ENCODE measurements around the gene PRSS12.
"Not testable (repeated sequence)": the region's sequence is repeated elsewhere in the genome, so short reads cannot be mapped to it uniquely, and the experiment has no call there.

The PRSS12 gene

GRCh38 chr4:118318931-118319330 is 33.9 kb downstream of the PRSS12 start:
- no peaks in the 10 kb centered on the region for H3K4me1 ChIP-seq (ENCODE audit: insufficient read depth, low read length)
- no peak overlapping the region for H3K27ac ChIP-seq (ENCODE audit: low read depth, low read length)
- H3K9ac ChIP-seq (ENCODE audit: low read length) = no peak overlapping the region
- H3K36me3 ChIP-seq (ENCODE audit: insufficient read depth, low read length) = no peaks in the 10 kb centered on the region
- no peaks in the 10 kb centered on the region for H3K27me3 ChIP-seq (ENCODE audit: control insufficient read depth in 1 of 2, insufficient read depth in 2 of 2, low read length in 2 of 2)
- no peaks in the 10 kb centered on the region for H3K9me3 ChIP-seq (ENCODE audit: low read length)
- no peak overlapping the region for H3K4me3 ChIP-seq (ENCODE audit: low read depth in 1 of 2, low read length in 2 of 2)

- Histone ChIP-seq H3K27me3 (ENCODE audit: control insufficient read depth in 1 of 2, insufficient read depth in 2 of 2, low read length in 2 of 2) (no peaks in the 10 kb centered on the region), H3K4me3 (ENCODE audit: low read depth in 1 of 2, low read length in 2 of 2) (no peak overlapping the region), H3K9me3 (ENCODE audit: low read length) (no peaks in the 10 kb centered on the region), H3K36me3 (ENCODE audit: insufficient read depth, low read length) (no peaks in the 10 kb centered on the region), H3K9ac (ENCODE audit: low read length) (no peak overlapping the region), H3K4me1 (ENCODE audit: insufficient read depth, low read length) (no peaks in the 10 kb centered on the region), H3K27ac (ENCODE audit: low read depth, low read length) (no peak overlapping the region)
Observed at GRCh38 chr4:118317691-118318090, 35.1 kb downstream of the PRSS12 start.

GRCh38 chr4:118314221-118314620 is 38.6 kb downstream of the PRSS12 start:
- no peaks in the 10 kb centered on the region for H3K36me3 ChIP-seq (ENCODE audit: insufficient read depth, low read length)
- H3K9ac ChIP-seq (ENCODE audit: low read length) = no peak overlapping the region
- no peaks in the 10 kb centered on the region for H3K27me3 ChIP-seq (ENCODE audit: control insufficient read depth in 1 of 2, insufficient read depth in 2 of 2, low read length in 2 of 2)
- no peaks in the 10 kb centered on the region for H3K4me1 ChIP-seq (ENCODE audit: insufficient read depth, low read length)
- no peak overlapping the region for H3K27ac ChIP-seq (ENCODE audit: low read depth, low read length)
- no peak overlapping the region for H3K4me3 ChIP-seq (ENCODE audit: low read depth in 1 of 2, low read length in 2 of 2)
- no peaks in the 10 kb centered on the region for H3K9me3 ChIP-seq (ENCODE audit: low read length)

- H3K27ac ChIP-seq (ENCODE audit: low read depth, low read length) = no peak overlapping the region
Observed at GRCh38 chr4:118313098-118313497, 39.7 kb downstream of the PRSS12 start.

GRCh38 chr4:118308306-118309030 is 44.3 kb downstream of the PRSS12 start:
- H3K27me3 ChIP-seq (ENCODE audit: control insufficient read depth in 1 of 2, insufficient read depth in 2 of 2, low read length in 2 of 2) = no peaks in the 10 kb centered on the region
- no peak overlapping the region for H3K27ac ChIP-seq (ENCODE audit: low read depth, low read length)
- no peaks in the 10 kb centered on the region for H3K36me3 ChIP-seq (ENCODE audit: insufficient read depth, low read length)
- H3K9me3 ChIP-seq (ENCODE audit: low read length) = no peaks in the 10 kb centered on the region
- H3K9ac ChIP-seq (ENCODE audit: low read length) = no peak overlapping the region
- no peak overlapping the region for H3K4me3 ChIP-seq (ENCODE audit: low read depth in 1 of 2, low read length in 2 of 2)
- no peaks in the 10 kb centered on the region for H3K4me1 ChIP-seq (ENCODE audit: insufficient read depth, low read length)

More at GRCh38 chr4:118313098-118313497, 39.7 kb downstream of the PRSS12 start:
- H3K4me1 ChIP-seq (ENCODE audit: insufficient read depth, low read length) = no peaks in the 10 kb centered on the region
- H3K9ac ChIP-seq (ENCODE audit: low read length) = no peak overlapping the region
- no peaks in the 10 kb centered on the region for H3K36me3 ChIP-seq (ENCODE audit: insufficient read depth, low read length)
- no peak overlapping the region for H3K4me3 ChIP-seq (ENCODE audit: low read depth in 1 of 2, low read length in 2 of 2)
- no peaks in the 10 kb centered on the region for H3K9me3 ChIP-seq (ENCODE audit: low read length)
- no peaks in the 10 kb centered on the region for H3K27me3 ChIP-seq (ENCODE audit: control insufficient read depth in 1 of 2, insufficient read depth in 2 of 2, low read length in 2 of 2)

GRCh38 chr4:118307643-118308042 is 45.2 kb downstream of the PRSS12 start:
- Histone ChIP-seq H3K27ac (ENCODE audit: low read depth, low read length) (no peak overlapping the region), H3K9ac (ENCODE audit: low read length) (no peak overlapping the region), H3K9me3 (ENCODE audit: low read length) (no peaks in the 10 kb centered on the region), H3K27me3 (ENCODE audit: control insufficient read depth in 1 of 2, insufficient read depth in 2 of 2, low read length in 2 of 2) (no peaks in the 10 kb centered on the region), H3K4me3 (ENCODE audit: low read depth in 1 of 2, low read length in 2 of 2) (no peak overlapping the region), H3K36me3 (ENCODE audit: insufficient read depth, low read length) (no peaks in the 10 kb centered on the region), H3K4me1 (ENCODE audit: insufficient read depth, low read length) (no peaks in the 10 kb centered on the region)

GRCh38 chr4:118299619-118300018 is 53.2 kb downstream of the PRSS12 start:
- H3K36me3 ChIP-seq (ENCODE audit: insufficient read depth, low read length); H3K4me3 ChIP-seq (ENCODE audit: low read depth in 1 of 2, low read length in 2 of 2); H3K9me3 ChIP-seq (ENCODE audit: low read length); H3K27ac ChIP-seq (ENCODE audit: low read depth, low read length); H3K27me3 ChIP-seq (ENCODE audit: control insufficient read depth in 1 of 2, insufficient read depth in 2 of 2, low read length in 2 of 2); H3K9ac ChIP-seq (ENCODE audit: low read length); H3K4me1 ChIP-seq (ENCODE audit: insufficient read depth, low read length): not testable (repeated sequence)

- no peaks in the 10 kb centered on the region for H3K9me3 ChIP-seq (ENCODE audit: low read length)
- H3K4me3 ChIP-seq (ENCODE audit: low read depth in 1 of 2, low read length in 2 of 2) = no peak overlapping the region
- H3K9ac ChIP-seq (ENCODE audit: low read length) = no peak overlapping the region
- H3K4me1 ChIP-seq (ENCODE audit: insufficient read depth, low read length) = no peaks in the 10 kb centered on the region
- no peaks in the 10 kb centered on the region for H3K36me3 ChIP-seq (ENCODE audit: insufficient read depth, low read length)
- no peaks in the 10 kb centered on the region for H3K27me3 ChIP-seq (ENCODE audit: control insufficient read depth in 1 of 2, insufficient read depth in 2 of 2, low read length in 2 of 2)
- H3K27ac ChIP-seq (ENCODE audit: low read depth, low read length) = no peak overlapping the region
Observed at GRCh38 chr4:118296729-118297128, 56.1 kb downstream of the PRSS12 start.

GRCh38 chr4:118290951-118291350 is 61.9 kb downstream of the PRSS12 start:
- Histone ChIP-seq H3K36me3 (ENCODE audit: insufficient read depth, low read length) (no peaks in the 10 kb centered on the region), H3K9me3 (ENCODE audit: low read length) (no peaks in the 10 kb centered on the region), H3K27me3 (ENCODE audit: control insufficient read depth in 1 of 2, insufficient read depth in 2 of 2, low read length in 2 of 2) (no peaks in the 10 kb centered on the region), H3K4me1 (ENCODE audit: insufficient read depth, low read length) (no peaks in the 10 kb centered on the region), H3K27ac (ENCODE audit: low read depth, low read length) (no peak overlapping the region), H3K4me3 (ENCODE audit: low read depth in 1 of 2, low read length in 2 of 2) (no peak overlapping the region), H3K9ac (ENCODE audit: low read length) (no peak overlapping the region)

GRCh38 chr4:118289794-118290193 is 63.0 kb downstream of the PRSS12 start:
- H3K4me1 ChIP-seq (ENCODE audit: insufficient read depth, low read length) = no peaks in the 10 kb centered on the region
- H3K9ac ChIP-seq (ENCODE audit: low read length) = no peak overlapping the region
- H3K27ac ChIP-seq (ENCODE audit: low read depth, low read length) = no peak overlapping the region

GRCh38 chr4:118287711-118288451 is 64.9 kb downstream of the PRSS12 start:
- Histone ChIP-seq H3K36me3 (ENCODE audit: insufficient read depth, low read length) (no peaks in the 10 kb centered on the region), H3K9ac (ENCODE audit: low read length) (no peak overlapping the region), H3K4me3 (ENCODE audit: low read depth in 1 of 2, low read length in 2 of 2) (no peak overlapping the region), H3K27me3 (ENCODE audit: control insufficient read depth in 1 of 2, insufficient read depth in 2 of 2, low read length in 2 of 2) (no peaks in the 10 kb centered on the region), H3K9me3 (ENCODE audit: low read length) (no peaks in the 10 kb centered on the region), H3K27ac (ENCODE audit: low read depth, low read length) (no peak overlapping the region), H3K4me1 (ENCODE audit: insufficient read depth, low read length) (no peaks in the 10 kb centered on the region)

More at GRCh38 chr4:118289794-118290193, 63.0 kb downstream of the PRSS12 start:
- Histone ChIP-seq H3K36me3 (ENCODE audit: insufficient read depth, low read length) (no peaks in the 10 kb centered on the region), H3K9me3 (ENCODE audit: low read length) (no peaks in the 10 kb centered on the region), H3K27me3 (ENCODE audit: control insufficient read depth in 1 of 2, insufficient read depth in 2 of 2, low read length in 2 of 2) (no peaks in the 10 kb centered on the region), H3K4me3 (ENCODE audit: low read depth in 1 of 2, low read length in 2 of 2) (no peak overlapping the region)

GRCh38 chr4:118286685-118287084 is 66.1 kb downstream of the PRSS12 start:
- no peaks in the 10 kb centered on the region for H3K27me3 ChIP-seq (ENCODE audit: control insufficient read depth in 1 of 2, insufficient read depth in 2 of 2, low read length in 2 of 2)
- H3K36me3 ChIP-seq (ENCODE audit: insufficient read depth, low read length) = no peaks in the 10 kb centered on the region
- H3K4me1 ChIP-seq (ENCODE audit: insufficient read depth, low read length) = no peaks in the 10 kb centered on the region
- no peak overlapping the region for H3K4me3 ChIP-seq (ENCODE audit: low read depth in 1 of 2, low read length in 2 of 2)
- no peak overlapping the region for H3K27ac ChIP-seq (ENCODE audit: low read depth, low read length)
- no peaks in the 10 kb centered on the region for H3K9me3 ChIP-seq (ENCODE audit: low read length)
- H3K9ac ChIP-seq (ENCODE audit: low read length) = no peak overlapping the region
